ENCODE data around the gene NUCKS1.

NUCKS1 gene

GRCh38 chr1:205744403-205744802 is 5.6 kb downstream of the NUCKS1 start:
- no peak for ATAC-seq
- no peak for TF ChIP-seq ZC3H10 (CRISPR knock-in tag; IDR thresholded peaks at IDR 0.05)
- TF ChIP-seq ESRRG (CRISPR knock-in tag; IDR thresholded peaks at IDR 0.05) = no peak
- no peak for TF ChIP-seq TCF4 (CRISPR knock-in tag; IDR thresholded peaks at IDR 0.05; ENCODE audit: borderline replicate concordance)
- no peak for TF ChIP-seq PATZ1 (CRISPR knock-in tag; IDR thresholded peaks at IDR 0.05; ENCODE audit: borderline replicate concordance)
- TF ChIP-seq POU6F1 (CRISPR knock-in tag; IDR thresholded peaks at IDR 0.05; ENCODE audit: borderline replicate concordance, low read depth) = no peak
- TF ChIP-seq BACH2 (CRISPR knock-in tag; IDR thresholded peaks at IDR 0.05; ENCODE audit: borderline replicate concordance) = no peak

GRCh38 chr1:205743977-205744376 is 6.0 kb downstream of the NUCKS1 start:
- no peak for TF ChIP-seq BACH2 (CRISPR knock-in tag; IDR thresholded peaks at IDR 0.05; ENCODE audit: borderline replicate concordance)
- TF ChIP-seq SNAI2 (CRISPR knock-in tag; IDR thresholded peaks at IDR 0.05) = no peak
- TF ChIP-seq CSDC2 (CRISPR knock-in tag; IDR thresholded peaks at IDR 0.05) = no peak
- TF ChIP-seq ZNF8 (CRISPR knock-in tag; IDR thresholded peaks at IDR 0.05) = no peak
- no peak for TF ChIP-seq PATZ1 (CRISPR knock-in tag; IDR thresholded peaks at IDR 0.05; ENCODE audit: borderline replicate concordance)
- no peak for TF ChIP-seq ZNF565 (CRISPR knock-in tag; conservative IDR thresholded peaks at IDR 0.05; ENCODE audit: low read depth)
- TF ChIP-seq CSRNP3 (CRISPR knock-in tag; IDR thresholded peaks at IDR 0.05) = no peak
- no peak for TF ChIP-seq ARNTL (CRISPR knock-in tag; IDR thresholded peaks at IDR 0.05; ENCODE audit: borderline replicate concordance, low read depth)
- no peak for TF ChIP-seq ZFP3 (CRISPR knock-in tag; IDR thresholded peaks at IDR 0.05)
- TF ChIP-seq GLIS3 (CRISPR knock-in tag; IDR thresholded peaks at IDR 0.05) = no peak
- TF ChIP-seq TOX (CRISPR knock-in tag; IDR thresholded peaks at IDR 0.05; ENCODE audit: borderline replicate concordance) = no peak
- no peak for TF ChIP-seq OSR1 (CRISPR knock-in tag; IDR thresholded peaks at IDR 0.05)
- no peak for TF ChIP-seq ESRRG (CRISPR knock-in tag; IDR thresholded peaks at IDR 0.05)
- TF ChIP-seq ZC3H10 (CRISPR knock-in tag; IDR thresholded peaks at IDR 0.05) = no peak
- no peak for TF ChIP-seq RARB (CRISPR knock-in tag; IDR thresholded peaks at IDR 0.05)
- TF ChIP-seq ZNF70 (CRISPR knock-in tag; IDR thresholded peaks at IDR 0.05) = no peak
- no peak for TF ChIP-seq ZFP30 (CRISPR knock-in tag; IDR thresholded peaks at IDR 0.05)
- no peak for TF ChIP-seq TCF4 (CRISPR knock-in tag; IDR thresholded peaks at IDR 0.05; ENCODE audit: borderline replicate concordance)
- no peak for TF ChIP-seq TSHZ2 (CRISPR knock-in tag; IDR thresholded peaks at IDR 0.05)
- TF ChIP-seq POU6F1 (CRISPR knock-in tag; IDR thresholded peaks at IDR 0.05; ENCODE audit: borderline replicate concordance, low read depth) = no peak
- ATAC-seq = no peak
